Lower leg skin (tissue), 3 donors: ENCODE results near the gene LLGL1.

ENCODE experiments used
- POLR2A ChIP-seq, 2 donors: fragments of 450-650 bp; IDR thresholded peaks; one replicate each; pipeline ENCODE4 v1.6.1; 2016 to 2017; ENCODE audit warnings: antibody characterized with exemption in 2 of 2, mild to moderate bottlenecking in 1 of 2, moderate library complexity in 1 of 2
- TF ChIP-seq, protein P1 (sequence below), 3 donors: fragments of 450-650 bp; IDR thresholded peaks; one replicate each; pipeline ENCODE4 v1.5.1; 2016; ENCODE audit warnings: antibody characterized with exemption in 3 of 3, mild to moderate bottlenecking in 3 of 3, moderate library complexity in 2 of 3

DNA sequence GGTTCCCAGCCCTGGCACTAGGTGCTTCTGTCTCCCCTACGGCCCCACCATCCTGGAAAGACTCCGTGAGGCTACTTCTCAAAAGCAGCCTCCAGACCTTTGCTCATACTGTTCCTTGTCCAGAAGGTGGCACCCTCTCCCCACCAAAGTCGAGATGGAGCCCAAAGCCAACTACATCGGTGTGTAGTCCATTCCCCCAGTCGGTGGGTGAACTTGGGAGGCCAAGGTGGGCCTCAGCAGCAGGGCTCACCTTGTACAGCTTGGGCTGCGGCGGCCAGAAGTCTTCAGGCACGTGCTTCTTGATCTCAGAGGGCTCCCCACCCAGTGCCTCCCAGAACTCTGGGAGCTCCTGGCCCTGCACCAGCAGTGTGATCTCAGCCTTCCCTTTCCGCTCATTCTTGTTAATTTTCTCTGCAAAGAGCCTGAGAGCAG lies 22.9 kb downstream of the LLGL1 start:
- TF ChIP-seq, protein P1, sequence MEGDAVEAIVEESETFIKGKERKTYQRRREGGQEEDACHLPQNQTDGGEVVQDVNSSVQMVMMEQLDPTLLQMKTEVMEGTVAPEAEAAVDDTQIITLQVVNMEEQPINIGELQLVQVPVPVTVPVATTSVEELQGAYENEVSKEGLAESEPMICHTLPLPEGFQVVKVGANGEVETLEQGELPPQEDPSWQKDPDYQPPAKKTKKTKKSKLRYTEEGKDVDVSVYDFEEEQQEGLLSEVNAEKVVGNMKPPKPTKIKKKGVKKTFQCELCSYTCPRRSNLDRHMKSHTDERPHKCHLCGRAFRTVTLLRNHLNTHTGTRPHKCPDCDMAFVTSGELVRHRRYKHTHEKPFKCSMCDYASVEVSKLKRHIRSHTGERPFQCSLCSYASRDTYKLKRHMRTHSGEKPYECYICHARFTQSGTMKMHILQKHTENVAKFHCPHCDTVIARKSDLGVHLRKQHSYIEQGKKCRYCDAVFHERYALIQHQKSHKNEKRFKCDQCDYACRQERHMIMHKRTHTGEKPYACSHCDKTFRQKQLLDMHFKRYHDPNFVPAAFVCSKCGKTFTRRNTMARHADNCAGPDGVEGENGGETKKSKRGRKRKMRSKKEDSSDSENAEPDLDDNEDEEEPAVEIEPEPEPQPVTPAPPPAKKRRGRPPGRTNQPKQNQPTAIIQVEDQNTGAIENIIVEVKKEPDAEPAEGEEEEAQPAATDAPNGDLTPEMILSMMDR (IDR thresholded peaks at IDR 0.05), result no peak
- TF ChIP-seq POLR2A (IDR thresholded peaks at IDR 0.05), result no peak
